NCI-H1436 (cell line): Measurements from ENCODE around the gene KATNBL1.

Experiments used
- DNase-seq: peaks from one replicate; lab custom pipeline; 2025; lab: John Stamatoyannopoulos, UW

Gene KATNBL1

GRCh38 chr15:34209421-34210282 lies at the start of gene KATNBL1:
TSS of gene KATNBL1 (minus strand) at chr15:34210096. CDS start at chr15:34163676, 46,420 bp downstream.
- peak; percentile 89 for DNase-seq

GRCh38 chr15:34259566-34259965 lies 49.7 kb upstream of the KATNBL1 start:
- no peak for DNase-seq

- DNase-seq, result no peak
Measured at GRCh38 chr15:34258151-34258550, 48.3 kb upstream of the KATNBL1 start.

GRCh38 chr15:34252545-34252944 lies 42.6 kb upstream of the KATNBL1 start:
- DNase-seq, result no peak

- DNase-seq, result no peak
Measured at GRCh38 chr15:34248190-34248589, 38.3 kb upstream of the KATNBL1 start.

GRCh38 chr15:34246276-34246976 lies 36.5 kb upstream of the KATNBL1 start:
- DNase-seq, result no peak

GRCh38 chr15:34243226-34243625 lies 33.3 kb upstream of the KATNBL1 start:
- DNase-seq, result no peak

- DNase-seq, result no peak
Measured at GRCh38 chr15:34242331-34242710, 32.4 kb upstream of the KATNBL1 start.

GRCh38 chr15:34241376-34242330 lies 31.8 kb upstream of the KATNBL1 start:
- DNase-seq, result no peak

- no peak for DNase-seq
Measured at GRCh38 chr15:34240537-34240936, 30.6 kb upstream of the KATNBL1 start.

- DNase-seq, result no peak
Measured at GRCh38 chr15:34239151-34239808, 29.4 kb upstream of the KATNBL1 start.

- peak; percentile 52 for DNase-seq
Measured at GRCh38 chr15:34233614-34234013, 23.7 kb upstream of the KATNBL1 start.

- no peak for DNase-seq
Measured at GRCh38 chr15:34223904-34224596, 14.2 kb upstream of the KATNBL1 start.

- DNase-seq, result no peak
Measured at GRCh38 chr15:34217587-34218225, 7.8 kb upstream of the KATNBL1 start.

GRCh38 chr15:34216527-34217270 lies 6.8 kb upstream of the KATNBL1 start:
- DNase-seq, result no peak

GRCh38 chr15:34214135-34214534 lies 4.2 kb upstream of the KATNBL1 start:
- no peak for DNase-seq

GRCh38 chr15:34213690-34214089 lies 3.8 kb upstream of the KATNBL1 start:
- DNase-seq, result no peak

- no peak for DNase-seq
Measured at GRCh38 chr15:34206011-34206410, 3.9 kb downstream of the KATNBL1 start.

- no peak for DNase-seq
Measured at GRCh38 chr15:34203936-34204335, 6.0 kb downstream of the KATNBL1 start.

GRCh38 chr15:34203305-34203704 lies 6.6 kb downstream of the KATNBL1 start:
- DNase-seq, result no peak
